Measurements from ENCODE around the gene RINT1.

DNA sequence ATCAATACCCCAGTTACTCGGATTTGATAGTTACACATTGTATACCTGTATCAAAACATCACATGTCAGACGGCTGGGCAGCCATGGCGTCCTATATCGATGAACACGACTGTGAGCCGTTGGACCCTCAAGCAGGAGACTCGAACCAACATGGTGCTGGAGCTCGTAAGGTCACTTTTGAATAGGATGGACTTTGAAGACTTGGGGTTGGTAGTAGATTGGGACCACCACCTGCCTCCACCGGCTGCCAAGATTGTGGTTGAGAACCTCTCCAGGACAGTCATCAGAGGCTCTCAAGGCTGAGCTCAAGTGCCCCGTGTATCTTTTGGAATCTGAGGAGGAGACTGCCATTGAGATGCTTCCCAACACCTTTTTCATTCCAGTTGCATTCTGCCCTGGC is 1.9 kb upstream of the RINT1 start:
- TF ChIP-seq, protein P1, sequence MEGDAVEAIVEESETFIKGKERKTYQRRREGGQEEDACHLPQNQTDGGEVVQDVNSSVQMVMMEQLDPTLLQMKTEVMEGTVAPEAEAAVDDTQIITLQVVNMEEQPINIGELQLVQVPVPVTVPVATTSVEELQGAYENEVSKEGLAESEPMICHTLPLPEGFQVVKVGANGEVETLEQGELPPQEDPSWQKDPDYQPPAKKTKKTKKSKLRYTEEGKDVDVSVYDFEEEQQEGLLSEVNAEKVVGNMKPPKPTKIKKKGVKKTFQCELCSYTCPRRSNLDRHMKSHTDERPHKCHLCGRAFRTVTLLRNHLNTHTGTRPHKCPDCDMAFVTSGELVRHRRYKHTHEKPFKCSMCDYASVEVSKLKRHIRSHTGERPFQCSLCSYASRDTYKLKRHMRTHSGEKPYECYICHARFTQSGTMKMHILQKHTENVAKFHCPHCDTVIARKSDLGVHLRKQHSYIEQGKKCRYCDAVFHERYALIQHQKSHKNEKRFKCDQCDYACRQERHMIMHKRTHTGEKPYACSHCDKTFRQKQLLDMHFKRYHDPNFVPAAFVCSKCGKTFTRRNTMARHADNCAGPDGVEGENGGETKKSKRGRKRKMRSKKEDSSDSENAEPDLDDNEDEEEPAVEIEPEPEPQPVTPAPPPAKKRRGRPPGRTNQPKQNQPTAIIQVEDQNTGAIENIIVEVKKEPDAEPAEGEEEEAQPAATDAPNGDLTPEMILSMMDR (IDR thresholded peaks at IDR 0.05; ENCODE audit: poor library complexity) = no peak
- TF ChIP-seq EZH2phosphoT487 (IDR thresholded peaks at IDR 0.05; ENCODE audit: low read depth, severe bottlenecking, unreplicated experiment) = no peak
